Smooth muscle cell (in vitro differentiated cells): ENCODE data around the gene TTLL1. TPM values are rescaled to one million over a fixed set of nuclear protein-coding genes. Genes with fewer than 3 reads are reported as not detected.

Source experiments
- DNase-seq: peaks from one replicate; lab custom pipeline; 2025; ENCODE audit not compliant: unreplicated experiment; lab: John Stamatoyannopoulos, UW
- H2AFZ ChIP-seq: fragments of 200-600 bp; sonication (generic); 2 replicates; pipeline ENCODE4 v1.6.0; 2016; ENCODE audit warnings: antibody characterized with exemption, low read depth, mild to moderate bottlenecking
- H3F3A ChIP-seq: fragments of 200-600 bp; sonication (generic); 2 replicates; pipeline ENCODE4 v1.6.0; 2017; ENCODE audit warnings: antibody characterized with exemption, low read depth
- H3K27ac ChIP-seq: fragments of 200-600 bp; sonication (generic); 2 replicates; pipeline ENCODE4 v1.5.1; 2016; ENCODE audit warnings: low read depth, mild to moderate bottlenecking
- H3K27me3 ChIP-seq: fragments of 200-600 bp; sonication (generic); 2 replicates; pipeline ENCODE4 v1.6.1; 2016; ENCODE audit warnings: low read depth, mild to moderate bottlenecking
- H3K36me3 ChIP-seq: fragments of 200-600 bp; sonication (generic); 2 replicates; pipeline ENCODE4 v1.5.1; 2016; ENCODE audit warnings: low read depth
- H3K4me1 ChIP-seq: fragments of 200-600 bp; sonication (generic); 2 replicates; pipeline ENCODE4 v1.5.1; 2016; ENCODE audit warnings: low read depth
- H3K4me2 ChIP-seq: fragments of 200-600 bp; sonication (generic); 2 replicates; pipeline ENCODE4 v1.6.0; 2016; ENCODE audit warnings: mild to moderate bottlenecking
- H3K4me3 ChIP-seq: fragments of 200-600 bp; sonication (generic); 2 replicates; pipeline ENCODE4 v1.5.1; 2016; ENCODE audit warnings: mild to moderate bottlenecking
- H3K79me2 ChIP-seq: fragments of 200-600 bp; sonication (generic); 2 replicates; pipeline ENCODE4 v1.6.0; 2016; ENCODE audit warnings: low read depth, mild to moderate bottlenecking
- H3K9ac ChIP-seq: fragments of 200-600 bp; sonication (generic); 2 replicates; pipeline ENCODE4 v1.6.0; 2016; ENCODE audit warnings: low read depth
- H3K9me3 ChIP-seq: fragments of 200-600 bp; sonication (generic); replicated peaks from 2 replicates; pipeline ENCODE4 v1.5.1; 2016; ENCODE audit warnings: low read depth
- H4K20me1 ChIP-seq: fragments of 200-600 bp; sonication (generic); 2 replicates; pipeline ENCODE4 v1.6.0; 2016; ENCODE audit warnings: low read depth
- CTCF ChIP-seq: fragments of 200-600 bp; sonication (generic); IDR thresholded peaks from 2 replicates; pipeline ENCODE4 v1.5.1; 2017; ENCODE audit warnings: borderline replicate concordance, mild to moderate bottlenecking, antibody characterized with exemption; ENCODE audit not compliant: insufficient read depth, poor library complexity, severe bottlenecking
- WGBS: methylation state at CpG from one replicate; pipeline ENCODE4 v1.1.7; 2016; ENCODE audit warnings: low lambda C conversion rate; 5-methylcytosine and 5-hydroxymethylcytosine counted together
- polyA plus RNA-seq: library from polyadenylated mRNA; unstranded; fragments of >200 nt; fragmentation: Nextera tagmentation; extraction: Ambion mirVana; gene quantifications from 2 replicates; pipeline ENCODE4 v1.2.1, GENCODE V29; 2016
- total RNA-seq: library from RNA; depleted of rRNA; stranded (reverse); fragments of >200 nt; gene quantifications from 2 replicates; pipeline ENCODE4 v1.2.3, GENCODE V29; 2014

The TTLL1 gene
- total and polyA plus RNA-seq, 2 experiments from 2014 or later, result 12.7 to 17.7 TPM

GRCh38 chr22:43129426-43130425 lies 40.5 kb upstream of the TTLL1 start:
- no peaks in the 10 kb centered on the region for H3K9me3 ChIP-seq

GRCh38 chr22:43128928-43129424 lies 39.8 kb upstream of the TTLL1 start:
- H3K79me2 ChIP-seq, result no peaks in the 10 kb centered on the region
- TF ChIP-seq CTCF, result no peak
- no peak overlapping the region for H2AFZ ChIP-seq
- no peaks in the 10 kb centered on the region for H3K27me3 ChIP-seq
- no peaks in the 10 kb centered on the region for H3F3A ChIP-seq
- H3K4me3 ChIP-seq, result no peak overlapping the region
- 79% methylated on average over 16 of the region's 20 CpGs for WGBS
- H3K4me2 ChIP-seq, result no peak overlapping the region
- no peaks in the 10 kb centered on the region for H3K36me3 ChIP-seq
- H3K9me3 ChIP-seq, result no peaks in the 10 kb centered on the region
- no peaks in the 10 kb centered on the region for H3K4me1 ChIP-seq
- H3K9ac ChIP-seq, result no peak overlapping the region
- DNase-seq, result no peak
- H3K27ac ChIP-seq, result no peak overlapping the region
- no peaks in the 10 kb centered on the region for H4K20me1 ChIP-seq

More at GRCh38 chr22:43129426-43130425, 40.5 kb upstream of the TTLL1 start:
- no peaks in the 10 kb centered on the region for H3K79me2 ChIP-seq
- H3K4me3 ChIP-seq, result no peak overlapping the region
- 83% methylated on average over 16 of the region's 16 CpGs for WGBS
- no peak for TF ChIP-seq CTCF
- H3K27me3 ChIP-seq, result no peaks in the 10 kb centered on the region
- H3K4me2 ChIP-seq, result no peak overlapping the region
- no peak overlapping the region for H2AFZ ChIP-seq
- no peaks in the 10 kb centered on the region for H3F3A ChIP-seq
- H3K36me3 ChIP-seq, result no peaks in the 10 kb centered on the region
- DNase-seq, result no peak
- no peak overlapping the region for H3K9ac ChIP-seq
- no peak overlapping the region for H3K27ac ChIP-seq
- no peaks in the 10 kb centered on the region for H3K4me1 ChIP-seq
- no peaks in the 10 kb centered on the region for H4K20me1 ChIP-seq

GRCh38 chr22:43128116-43128515 lies 38.9 kb upstream of the TTLL1 start:
- Histone ChIP-seq H2AFZ (no peak overlapping the region), H4K20me1 (no peaks in the 10 kb centered on the region), H3K4me1 (no peaks in the 10 kb centered on the region), H3K36me3 (no peaks in the 10 kb centered on the region), H3K9me3 (no peaks in the 10 kb centered on the region), H3K27me3 (no peaks in the 10 kb centered on the region), H3K9ac (no peak overlapping the region), H3K27ac (no peak overlapping the region), H3F3A (no peaks in the 10 kb centered on the region), H3K79me2 (no peaks in the 10 kb centered on the region), H3K4me2 (no peak overlapping the region), H3K4me3 (no peak overlapping the region)
- TF ChIP-seq CTCF, result no peak
- 89% methylated on average over 13 of the region's 13 CpGs for WGBS
- DNase-seq, result no peak
